ENCODE data around the gene CELF4.

The CELF4 gene

GRCh38 chr18:37419315-37419714, 146.3 kb downstream of the CELF4 start:
- H3K9me3 ChIP-seq (ENCODE audit: control insufficient read depth, low read length): no peaks in the 10 kb centered on the region
- no peak overlapping the region for H3K4me2 ChIP-seq (ENCODE audit: low read length)
- H3K4me1 ChIP-seq: no peaks in the 10 kb centered on the region
- H3K4me3 ChIP-seq (ENCODE audit: low read depth, low read length): no peak overlapping the region
- no peaks in the 10 kb centered on the region for H3K36me3 ChIP-seq (ENCODE audit: control insufficient read depth, insufficient read depth, low read length)
- no peak overlapping the region for H3K27ac ChIP-seq
- H3K9ac ChIP-seq: no peak overlapping the region
- no peaks in the 10 kb centered on the region for H3K27me3 ChIP-seq (ENCODE audit: control insufficient read depth, insufficient read depth, low read length)
- H3K79me2 ChIP-seq: no peaks in the 10 kb centered on the region
- H2AFZ ChIP-seq: no peak overlapping the region
- TF ChIP-seq CTCF (IDR thresholded peaks at IDR 0.05): no peak

- Histone ChIP-seq H3K27me3 (ENCODE audit: control insufficient read depth, insufficient read depth, low read length) (no peaks in the 10 kb centered on the region), H3K4me2 (ENCODE audit: low read length) (no peak overlapping the region), H3K9ac (no peak overlapping the region), H2AFZ (no peak overlapping the region), H3K79me2 (no peaks in the 10 kb centered on the region), H3K4me3 (ENCODE audit: low read depth, low read length) (no peak overlapping the region), H3K4me1 (no peaks in the 10 kb centered on the region), H3K9me3 (ENCODE audit: control insufficient read depth, low read length) (no peaks in the 10 kb centered on the region), H3K27ac (no peak overlapping the region), H3K36me3 (ENCODE audit: control insufficient read depth, insufficient read depth, low read length) (no peaks in the 10 kb centered on the region)
- no peak for TF ChIP-seq CTCF (IDR thresholded peaks at IDR 0.05)
These were observed 150.8 kb downstream of the CELF4 start for GRCh38 chr18:37414816-37415215.

GRCh38 chr18:37412829-37413228, 152.8 kb downstream of the CELF4 start:
- H2AFZ ChIP-seq: no peak overlapping the region
- no peak for TF ChIP-seq CTCF (IDR thresholded peaks at IDR 0.05)

GRCh38 chr18:37412333-37412732, 153.3 kb downstream of the CELF4 start:
- Histone ChIP-seq H2AFZ (no peak overlapping the region), H3K79me2 (no peaks in the 10 kb centered on the region), H3K4me2 (ENCODE audit: low read length) (no peak overlapping the region), H3K9ac (no peak overlapping the region), H3K27ac (no peak overlapping the region), H3K4me1 (no peaks in the 10 kb centered on the region), H3K27me3 (ENCODE audit: control insufficient read depth, insufficient read depth, low read length) (no peaks in the 10 kb centered on the region), H3K36me3 (ENCODE audit: control insufficient read depth, insufficient read depth, low read length) (no peaks in the 10 kb centered on the region), H3K9me3 (ENCODE audit: control insufficient read depth, low read length) (no peaks in the 10 kb centered on the region), H3K4me3 (ENCODE audit: low read depth, low read length) (no peak overlapping the region)
- TF ChIP-seq CTCF (IDR thresholded peaks at IDR 0.05): no peak

More at GRCh38 chr18:37412829-37413228, 152.8 kb downstream of the CELF4 start:
- H3K4me3 ChIP-seq (ENCODE audit: low read depth, low read length): no peak overlapping the region
- H3K27ac ChIP-seq: no peak overlapping the region
- H3K4me2 ChIP-seq (ENCODE audit: low read length): no peak overlapping the region
- H3K27me3 ChIP-seq (ENCODE audit: control insufficient read depth, insufficient read depth, low read length): no peaks in the 10 kb centered on the region
- H3K79me2 ChIP-seq: no peaks in the 10 kb centered on the region
- no peaks in the 10 kb centered on the region for H3K4me1 ChIP-seq
- no peak overlapping the region for H3K9ac ChIP-seq
- H3K36me3 ChIP-seq (ENCODE audit: control insufficient read depth, insufficient read depth, low read length): no peaks in the 10 kb centered on the region
- H3K9me3 ChIP-seq (ENCODE audit: control insufficient read depth, low read length): no peaks in the 10 kb centered on the region

GRCh38 chr18:37409878-37410277, 155.7 kb downstream of the CELF4 start:
- Histone ChIP-seq H2AFZ (no peak overlapping the region), H3K4me3 (ENCODE audit: low read depth, low read length) (no peak overlapping the region), H3K4me2 (ENCODE audit: low read length) (no peak overlapping the region), H3K36me3 (ENCODE audit: control insufficient read depth, insufficient read depth, low read length) (no peaks in the 10 kb centered on the region), H3K9ac (no peak overlapping the region), H3K79me2 (no peaks in the 10 kb centered on the region), H3K4me1 (no peaks in the 10 kb centered on the region), H3K27ac (no peak overlapping the region), H3K9me3 (ENCODE audit: control insufficient read depth, low read length) (no peaks in the 10 kb centered on the region), H3K27me3 (ENCODE audit: control insufficient read depth, insufficient read depth, low read length) (no peaks in the 10 kb centered on the region)
- TF ChIP-seq CTCF (IDR thresholded peaks at IDR 0.05): no peak
